Smooth muscle cell (in vitro differentiated cells): ENCODE data around the gene PDE4D. TPM values are rescaled to one million over a fixed set of nuclear protein-coding genes. Genes with fewer than 3 reads are reported as not detected.

ENCODE experiments used
- DNase-seq: peaks from one replicate; lab custom pipeline; 2025; ENCODE audit not compliant: unreplicated experiment; lab: John Stamatoyannopoulos, UW
- H2AFZ ChIP-seq: fragments of 200-600 bp; sonication (generic); 2 replicates; pipeline ENCODE4 v1.6.0; 2016; ENCODE audit warnings: antibody characterized with exemption, low read depth, mild to moderate bottlenecking
- H3F3A ChIP-seq: fragments of 200-600 bp; sonication (generic); 2 replicates; pipeline ENCODE4 v1.6.0; 2017; ENCODE audit warnings: antibody characterized with exemption, low read depth
- H3K27ac ChIP-seq: fragments of 200-600 bp; sonication (generic); 2 replicates; pipeline ENCODE4 v1.5.1; 2016; ENCODE audit warnings: low read depth, mild to moderate bottlenecking
- H3K27me3 ChIP-seq: fragments of 200-600 bp; sonication (generic); 2 replicates; pipeline ENCODE4 v1.6.1; 2016; ENCODE audit warnings: low read depth, mild to moderate bottlenecking
- H3K36me3 ChIP-seq: fragments of 200-600 bp; sonication (generic); 2 replicates; pipeline ENCODE4 v1.5.1; 2016; ENCODE audit warnings: low read depth
- H3K4me1 ChIP-seq: fragments of 200-600 bp; sonication (generic); 2 replicates; pipeline ENCODE4 v1.5.1; 2016; ENCODE audit warnings: low read depth
- H3K4me2 ChIP-seq: fragments of 200-600 bp; sonication (generic); 2 replicates; pipeline ENCODE4 v1.6.0; 2016; ENCODE audit warnings: mild to moderate bottlenecking
- H3K4me3 ChIP-seq: fragments of 200-600 bp; sonication (generic); 2 replicates; pipeline ENCODE4 v1.5.1; 2016; ENCODE audit warnings: mild to moderate bottlenecking
- H3K79me2 ChIP-seq: fragments of 200-600 bp; sonication (generic); 2 replicates; pipeline ENCODE4 v1.6.0; 2016; ENCODE audit warnings: low read depth, mild to moderate bottlenecking
- H3K9ac ChIP-seq: fragments of 200-600 bp; sonication (generic); 2 replicates; pipeline ENCODE4 v1.6.0; 2016; ENCODE audit warnings: low read depth
- H3K9me3 ChIP-seq: fragments of 200-600 bp; sonication (generic); replicated peaks from 2 replicates; pipeline ENCODE4 v1.5.1; 2016; ENCODE audit warnings: low read depth
- H4K20me1 ChIP-seq: fragments of 200-600 bp; sonication (generic); 2 replicates; pipeline ENCODE4 v1.6.0; 2016; ENCODE audit warnings: low read depth
- CTCF ChIP-seq: fragments of 200-600 bp; sonication (generic); IDR thresholded peaks from 2 replicates; pipeline ENCODE4 v1.5.1; 2017; ENCODE audit warnings: borderline replicate concordance, mild to moderate bottlenecking, antibody characterized with exemption; ENCODE audit not compliant: insufficient read depth, poor library complexity, severe bottlenecking
- WGBS: methylation state at CpG from one replicate; pipeline ENCODE4 v1.1.7; 2016; ENCODE audit warnings: low lambda C conversion rate; 5-methylcytosine and 5-hydroxymethylcytosine counted together
- polyA plus RNA-seq: library from polyadenylated mRNA; unstranded; fragments of >200 nt; fragmentation: Nextera tagmentation; extraction: Ambion mirVana; gene quantifications from 2 replicates; pipeline ENCODE4 v1.2.1, GENCODE V29; 2016
- total RNA-seq: library from RNA; depleted of rRNA; stranded (reverse); fragments of >200 nt; gene quantifications from 2 replicates; pipeline ENCODE4 v1.2.3, GENCODE V29; 2014

The PDE4D gene
- total and polyA plus RNA-seq, 2 experiments from 2014 or later = 16.4 to 61.0 TPM

DNA sequence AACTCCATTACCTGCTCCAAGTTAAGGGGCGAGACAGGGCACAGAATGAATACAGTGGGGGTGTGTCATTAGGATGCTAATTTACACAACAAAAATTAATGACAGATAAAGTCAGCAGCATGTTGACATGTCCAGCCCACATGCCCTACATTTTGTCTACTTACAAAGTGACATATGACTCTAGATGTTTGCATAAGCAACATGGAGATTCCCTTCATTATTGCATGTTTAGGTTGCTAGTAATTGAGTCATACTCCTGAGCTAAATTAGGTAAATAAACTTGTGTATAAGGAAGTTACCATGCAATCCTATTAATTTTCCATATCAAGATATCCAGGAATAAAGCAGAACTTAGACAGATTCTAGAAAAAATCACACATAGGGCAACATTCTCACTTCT lies 232.2 kb downstream of the PDE4D start:
- Histone ChIP-seq H3K9ac (peak overlapping the region; percentile 8), H3K4me3 (no peak overlapping the region), H3K4me1 (peaks cover 12% of the 10 kb centered on the region), H3K27me3 (no peaks in the 10 kb centered on the region), H3K36me3 (no peaks in the 10 kb centered on the region), H3K79me2 (peaks cover 11% of the 10 kb centered on the region), H3K9me3 (no peaks in the 10 kb centered on the region), H3F3A (no peaks in the 10 kb centered on the region), H2AFZ (no peak overlapping the region), H4K20me1 (peaks cover 56% of the 10 kb centered on the region), H3K4me2 (peak overlapping the region; percentile 52), H3K27ac (peak overlapping the region; percentile 55)
- no peak for TF ChIP-seq CTCF
- DNase-seq = no peak
- 89% methylated on average over 1 of the region's 1 CpG for WGBS

DNA sequence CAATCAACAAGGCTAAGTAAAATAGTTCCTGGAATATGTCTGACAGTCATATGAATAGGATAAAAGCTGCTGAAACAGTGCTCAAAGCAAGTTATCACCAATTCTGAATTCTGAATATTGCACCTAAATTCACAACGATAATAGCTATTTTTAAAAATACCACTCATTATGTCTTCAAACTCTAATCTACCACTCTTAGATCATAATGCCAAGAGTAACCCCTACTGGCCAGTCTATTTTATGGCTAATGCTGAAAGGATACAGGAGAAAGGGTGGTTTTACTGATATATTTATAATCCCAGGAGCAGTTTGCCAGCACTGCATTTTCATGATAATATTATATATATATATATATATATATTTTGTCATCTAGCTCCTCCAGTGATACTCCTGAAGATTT lies 232.8 kb downstream of the PDE4D start:
- no peak overlapping the region for H2AFZ ChIP-seq
- no peaks in the 10 kb centered on the region for H3K9me3 ChIP-seq
- H3K36me3 ChIP-seq = no peaks in the 10 kb centered on the region
- no peak overlapping the region for H3K9ac ChIP-seq
- H3F3A ChIP-seq = no peaks in the 10 kb centered on the region
- peaks cover 12% of the 10 kb centered on the region for H3K4me1 ChIP-seq
- TF ChIP-seq CTCF = peak; percentile 33
- H3K79me2 ChIP-seq = peaks cover 8% of the 10 kb centered on the region
- no peak overlapping the region for H3K4me3 ChIP-seq
- peaks cover 56% of the 10 kb centered on the region for H4K20me1 ChIP-seq
- no peak overlapping the region for H3K4me2 ChIP-seq
- no peak overlapping the region for H3K27ac ChIP-seq
- 59% methylated on average over 1 of the region's 1 CpG for WGBS
- DNase-seq = no peak
- no peaks in the 10 kb centered on the region for H3K27me3 ChIP-seq

- no peaks in the 10 kb centered on the region for H3K9me3 ChIP-seq
- 64% methylated on average over 5 of the region's 5 CpGs for WGBS
- no peaks in the 10 kb centered on the region for H3F3A ChIP-seq
These were observed 236.9 kb downstream of the PDE4D start for GRCh38 chr5:59656351-59657254.

More at GRCh38 chr5:59656351-59657254, 236.9 kb downstream of the PDE4D start:
- Histone ChIP-seq H3K36me3 (no peaks in the 10 kb centered on the region), H4K20me1 (peaks cover 29% of the 10 kb centered on the region), H3K4me2 (no peak overlapping the region), H2AFZ (no peak overlapping the region), H3K79me2 (peaks cover 7% of the 10 kb centered on the region), H3K4me1 (peaks cover 3% of the 10 kb centered on the region), H3K27ac (no peak overlapping the region), H3K9ac (no peak overlapping the region), H3K4me3 (no peak overlapping the region), H3K27me3 (no peaks in the 10 kb centered on the region)
- TF ChIP-seq CTCF = no peak
- DNase-seq = no peak
